OCI-LY3 (cell line): ENCODE data around the gene RPL41.

ENCODE experiments used
- EZH2phosphoT487 ChIP-seq: fragments of 200-600 bp; shearing (Covaris generic); IDR thresholded peaks from 2 replicates; pipeline ENCODE4 v1.6.1; 2018; ENCODE audit warnings: antibody characterized with exemption, mixed run types, low read depth
- TF ChIP-seq, protein P1 (sequence below): fragments of 200-600, 300-600 bp; sonication (generic); IDR thresholded peaks from 2 replicates; pipeline ENCODE4 v1.5.1; 2014; ENCODE audit warnings: antibody characterized with exemption, low read length, low read depth

GRCh38 chr12:56119361-56119796 lies 2.9 kb downstream of the RPL41 start:
- TF ChIP-seq, protein P1, sequence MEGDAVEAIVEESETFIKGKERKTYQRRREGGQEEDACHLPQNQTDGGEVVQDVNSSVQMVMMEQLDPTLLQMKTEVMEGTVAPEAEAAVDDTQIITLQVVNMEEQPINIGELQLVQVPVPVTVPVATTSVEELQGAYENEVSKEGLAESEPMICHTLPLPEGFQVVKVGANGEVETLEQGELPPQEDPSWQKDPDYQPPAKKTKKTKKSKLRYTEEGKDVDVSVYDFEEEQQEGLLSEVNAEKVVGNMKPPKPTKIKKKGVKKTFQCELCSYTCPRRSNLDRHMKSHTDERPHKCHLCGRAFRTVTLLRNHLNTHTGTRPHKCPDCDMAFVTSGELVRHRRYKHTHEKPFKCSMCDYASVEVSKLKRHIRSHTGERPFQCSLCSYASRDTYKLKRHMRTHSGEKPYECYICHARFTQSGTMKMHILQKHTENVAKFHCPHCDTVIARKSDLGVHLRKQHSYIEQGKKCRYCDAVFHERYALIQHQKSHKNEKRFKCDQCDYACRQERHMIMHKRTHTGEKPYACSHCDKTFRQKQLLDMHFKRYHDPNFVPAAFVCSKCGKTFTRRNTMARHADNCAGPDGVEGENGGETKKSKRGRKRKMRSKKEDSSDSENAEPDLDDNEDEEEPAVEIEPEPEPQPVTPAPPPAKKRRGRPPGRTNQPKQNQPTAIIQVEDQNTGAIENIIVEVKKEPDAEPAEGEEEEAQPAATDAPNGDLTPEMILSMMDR: peak; percentile 72
- TF ChIP-seq EZH2phosphoT487: no peak
